K562 (cell line): Measurements from ENCODE around the gene FRMD1. TPM values are rescaled to one million over a fixed set of nuclear protein-coding genes. Genes with fewer than 3 reads are reported as not detected.
A peak's percentile ranks its signal among the peaks of the same experiment; 100 is the strongest.

Experiments used
- ATAC-seq: fragments of 200-7000 bp; cut with Tn5 transposase; 3 replicates; pipeline ENCODE4 v1.9.1; 2020; ENCODE audit warnings: moderate library complexity
- BruUV-seq: library from RNA; stranded (reverse); fragments of 400-500 nt; replicated peaks from 2 replicates; lab custom pipeline; 2021; lab: Mats Ljungman, UMichigan
- CTCF ChIA-PET: fragments of 300-600 bp; formaldehyde crosslinking; extraction: SDS; loops from one replicate; lab custom pipeline; 2021; ENCODE audit warnings: low intra/inter-chr PET ratio; lab: Yijun Ruan, JAX
- POLR2A ChIA-PET: fragments of 300-600, 350-650 bp; sonication (Branson Sonifier 250); formaldehyde crosslinking; extraction: SDS; loops from one replicate; lab custom pipeline; 2021; ENCODE audit warnings: antibody characterized with exemption, inconsistent platforms; lab: Yijun Ruan, JAX
- DNase-seq, 4 experiments: peaks; one replicate each; pipeline versions ENCODE4 v3.0.0 to v3.0.0-alpha.2; 2011 to 2018; ENCODE audit warnings: low spot score in 3 of 4, mixed read lengths in 3 of 4; ENCODE audit errors: extremely low read depth in 1 of 4
- FAIRE-seq: peaks from 2 replicates; lab custom pipeline; 2011; peaks lifted over from hg19 to GRCh38; lab: Jason Lieb, UNC
- H2AFZ ChIP-seq: 2 replicates; pipeline ENCODE4 v1.6.0; 2011; ENCODE audit warnings: low read depth, low read length, control low read depth, inconsistent platforms
- H3K27ac ChIP-seq: fragments of 200-600 bp; 3 replicates; pipeline ENCODE4 v1.8.0; 2011; ENCODE audit warnings: low read depth, mild to moderate bottlenecking, control low read depth, inconsistent platforms, low read length, moderate library complexity, mixed read lengths; ENCODE audit errors: extremely low read depth
- H3K27me3 ChIP-seq, 2 experiments: fragments of 300-600 bp in 1 of 2; 2 replicates in 1 of 2; 3 replicates in 1 of 2; pipeline versions ENCODE4 v1.6.0 to v1.8.0; 2011; ENCODE audit warnings: inconsistent platforms in 2 of 2, low read length in 2 of 2, mild to moderate bottlenecking in 1 of 2, mixed read lengths in 1 of 2, moderate library complexity in 1 of 2; ENCODE audit not compliant: control insufficient read depth in 2 of 2, insufficient read depth in 2 of 2
- H3K36me3 ChIP-seq: fragments of 300-600 bp; 3 replicates; pipeline ENCODE4 v1.8.0; 2011; ENCODE audit warnings: mild to moderate bottlenecking, low read length, inconsistent platforms; ENCODE audit not compliant: control insufficient read depth, insufficient read depth
- H3K4me1 ChIP-seq, 2 experiments: fragments of 200-600 bp in 1 of 2; replicated peaks in 1 of 2; 2 replicates in 1 of 2; 3 replicates in 1 of 2; pipeline versions ENCODE4 v1.5.1 to v1.8.0; 2011; ENCODE audit warnings: inconsistent platforms in 2 of 2, low read length in 2 of 2, mild to moderate bottlenecking in 1 of 2, mixed read lengths in 1 of 2, moderate library complexity in 1 of 2; ENCODE audit not compliant: control insufficient read depth in 2 of 2, insufficient read depth in 2 of 2
- H3K4me2 ChIP-seq: 2 replicates; pipeline ENCODE4 v1.6.1; 2011; ENCODE audit warnings: low read length, control low read depth, inconsistent platforms, mixed read lengths; ENCODE audit not compliant: insufficient read depth
- H3K4me3 ChIP-seq: fragments of 200-600 bp; sonication (generic), shearing (Covaris generic); 2 replicates; pipeline ENCODE4 v1.5.1; 2016; ENCODE audit warnings: control low read depth, inconsistent platforms
- H3K79me2 ChIP-seq: fragments of 200-600 bp; 3 replicates; pipeline ENCODE4 v1.8.0; 2011; ENCODE audit warnings: low read length, inconsistent platforms; ENCODE audit not compliant: control insufficient read depth, insufficient read depth
- H3K9ac ChIP-seq, 2 experiments: 2 replicates each; pipeline versions ENCODE4 v1.6.0 to v1.6.1; 2011; ENCODE audit warnings: low read depth in 2 of 2, low read length in 2 of 2, control low read depth in 1 of 2, inconsistent platforms in 1 of 2, mild to moderate bottlenecking in 1 of 2, mixed read lengths in 1 of 2; ENCODE audit not compliant: insufficient read depth in 1 of 2
- H3K9me1 ChIP-seq: one replicate; pipeline ENCODE4 v1.6.0; 2011; ENCODE audit warnings: inconsistent platforms, mild to moderate bottlenecking, low read length, moderate library complexity; ENCODE audit not compliant: control insufficient read depth, insufficient read depth
- H3K9me3 ChIP-seq: replicated peaks from 2 replicates; pipeline ENCODE4 v1.5.1; 2011; ENCODE audit warnings: low read depth, low read length, inconsistent platforms; ENCODE audit not compliant: control insufficient read depth, insufficient read depth
- H4K20me1 ChIP-seq: replicated peaks from 2 replicates; pipeline ENCODE4 v1.6.1; 2011; ENCODE audit warnings: low read length, inconsistent platforms, mixed read lengths; ENCODE audit not compliant: control insufficient read depth, insufficient read depth
- RAD21 ChIP-seq, 2 experiments: fragments of 250-450 bp in 1 of 2; fragments of 450-650 bp in 1 of 2; sonication (Bioruptor Pico) in 1 of 2; formaldehyde crosslinking in 1 of 2; IDR thresholded peaks in 1 of 2; conservative IDR thresholded peaks in 1 of 2; 2 replicates each; pipeline versions ENCODE4 v1.4.0 to v1.8.0; 2020 to 2022; ENCODE audit warnings: mild to moderate bottlenecking in 2 of 2, moderate library complexity in 1 of 2
- WGBS: fragments of 100-300 bp; shearing (Covaris generic); methylation state at CpG from one replicate; pipeline ENCODE4 v1.1.6; 2016; ENCODE audit warnings: low coverage, mixed read lengths; ENCODE audit not compliant: insufficient coverage; ENCODE audit errors: missing lambda C conversion rate; 5-methylcytosine and 5-hydroxymethylcytosine counted together
- in situ Hi-C: fragments of 300-500 bp; cut with MboI; formaldehyde crosslinking; loops from 4 replicates; pipeline ENCODE4 v1.15.0; 2018; ENCODE audit warnings: inconsistent platforms, mixed read lengths
- intact Hi-C: fragments of 100-400 bp; cut with micrococcal nuclease; formaldehyde crosslinking; loops from 2 replicates; pipeline ENCODE4 v1.14.2; 2022
- polyA plus RNA-seq, 8 experiments: library from polyadenylated mRNA; depleted of rRNA in 4 of 8; stranded (reverse) in 5 of 8; unstranded in 3 of 8; fragments of >200 nt; fragmentation: Nextera tagmentation in 2 of 8; fragmentation: Illumina TruSeq in 1 of 8; extraction: Ambion mirVana in 2 of 8; extraction: Trizol in 1 of 8; gene quantifications; 2 replicates each; pipeline versions ENCODE4 v1.2.1 to v1.2.3, GENCODE V29; 2011 to 2014; ENCODE audit warnings: inconsistent platforms in 1 of 8, missing spikeins in 1 of 8
- total RNA-seq, 7 experiments: library from RNA; depleted of rRNA in 6 of 7; stranded (reverse); fragments of >200 nt in 6 of 7; fragmentation: Illumina TruSeq in 2 of 7; extraction: Trizol in 2 of 7; gene quantifications; 2 replicates each; pipeline versions ENCODE4 v1.2.1 to v1.2.3, GENCODE V29; 2011 to 2021; ENCODE audit warnings: low replicate concordance in 1 of 7
- TF ChIP-seq, protein P1 (sequence below), 2 experiments: fragments of 450-650 bp; formaldehyde crosslinking in 1 of 2; IDR thresholded peaks; 2 replicates each; pipeline versions ENCODE4 v1.4.0 to v1.6.1; 2014 to 2020; ENCODE audit warnings: mild to moderate bottlenecking in 2 of 2, borderline replicate concordance in 1 of 2, low read depth in 1 of 2
- TF ChIP-seq, protein P2 (sequence below), 3 experiments: IDR thresholded peaks in 2 of 3; conservative IDR thresholded peaks in 1 of 3; 2 replicates each; pipeline ENCODE4 v1.5.1; 2011 to 2012; ENCODE audit warnings: low read length in 3 of 3, mild to moderate bottlenecking in 3 of 3, control low read depth in 2 of 3, improper control_type of control experiment in 1 of 3, inconsistent platforms in 1 of 3, low read depth in 1 of 3, mixed read lengths in 1 of 3, moderate library complexity in 1 of 3; ENCODE audit not compliant: insufficient read depth in 2 of 3

FRMD1 gene
- total and polyA plus RNA-seq, 9 of the 15 experiments (the other 6 are each of a cell fraction or from before 2014, with no cell fraction given): 0.01 to 0.04 (median 0.01) TPM; not detected in 6

DNA sequence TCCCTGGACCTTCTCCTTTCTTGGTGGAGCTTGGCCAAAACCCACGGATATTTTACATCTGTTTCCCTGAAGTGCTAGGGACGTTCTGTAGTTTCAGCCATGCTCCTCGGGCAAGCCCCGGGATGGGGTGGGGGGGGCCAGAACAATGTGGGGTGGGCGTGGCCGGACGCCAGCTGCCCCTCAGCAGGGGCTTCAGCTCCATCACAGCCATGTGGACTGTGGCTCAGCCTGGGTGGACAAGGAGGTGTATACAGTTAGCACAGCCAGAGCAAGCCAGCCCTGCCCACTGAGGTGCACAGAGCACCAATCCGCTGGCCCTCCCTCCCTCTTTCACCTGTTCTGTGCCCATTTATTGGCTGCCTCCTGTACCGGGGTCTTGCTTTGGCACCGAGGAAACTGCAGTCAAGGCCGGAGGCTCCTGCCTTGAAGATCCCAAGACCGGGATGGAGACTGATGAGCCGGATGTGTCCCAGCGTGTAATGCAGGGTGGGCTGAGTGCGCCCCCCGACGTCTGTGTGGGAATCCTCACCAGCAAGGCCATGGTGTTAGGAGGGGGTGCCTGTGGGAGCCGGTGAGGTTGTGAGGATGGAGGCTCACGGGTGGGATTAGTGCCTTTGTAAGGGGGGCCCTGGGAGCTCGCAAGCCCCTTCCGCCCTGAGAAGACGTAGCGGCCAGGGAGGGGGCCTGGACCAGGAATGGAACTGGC lies 28.0 kb downstream of the FRMD1 start:
- no peaks in the 10 kb centered on the region for H3K9me3 ChIP-seq
- WGBS: 3% methylated on average over 17 of the region's 23 CpGs
- no peaks in the 10 kb centered on the region for H3K79me2 ChIP-seq
- H2AFZ ChIP-seq: no peak overlapping the region
- no peak overlapping the region for H3K4me2 ChIP-seq
- H3K27me3 ChIP-seq: peaks cover 48 to 93% of the 10 kb centered on the region in 2 experiments; a peak in 4 of 5 replicates
- H4K20me1 ChIP-seq: peaks cover 37% of the 10 kb centered on the region
- ChIA-PET CTCF (no interaction called here), POLR2A (interaction anchor here (0.6 kb wide), 1 partner anchor 38 kb away, joined by 3 read pairs; no protein-coding TSS in a partner anchor)
- ATAC-seq (peak; percentile 57), DNase-seq (peak in 1 of 4 experiments; percentile 20), FAIRE-seq (peak; percentile 15)
- no peak overlapping the region for H3K27ac ChIP-seq
- no TSS peak for BruUV-seq
- H3K9ac ChIP-seq: no peak overlapping the region
- H3K9me1 ChIP-seq: no peaks in the 10 kb centered on the region
- no peak overlapping the region for H3K4me3 ChIP-seq
- intact Hi-C loops: no loop called here
- in situ Hi-C loops: no loop called here
- peaks cover 0 to 24% of the 10 kb centered on the region in 2 experiments; a peak in 1 of 5 replicates for H3K4me1 ChIP-seq
- no peaks in the 10 kb centered on the region for H3K36me3 ChIP-seq
- TF ChIP-seq RAD21 (CRISPR knock-in tag; conservative IDR thresholded peaks at IDR 0.05 in 1 of 2, IDR thresholded peaks at IDR 0.05 in 1 of 2): peak; percentile 23 to 64; a peak in 3 of 4 replicates
- TF ChIP-seq, protein P1, sequence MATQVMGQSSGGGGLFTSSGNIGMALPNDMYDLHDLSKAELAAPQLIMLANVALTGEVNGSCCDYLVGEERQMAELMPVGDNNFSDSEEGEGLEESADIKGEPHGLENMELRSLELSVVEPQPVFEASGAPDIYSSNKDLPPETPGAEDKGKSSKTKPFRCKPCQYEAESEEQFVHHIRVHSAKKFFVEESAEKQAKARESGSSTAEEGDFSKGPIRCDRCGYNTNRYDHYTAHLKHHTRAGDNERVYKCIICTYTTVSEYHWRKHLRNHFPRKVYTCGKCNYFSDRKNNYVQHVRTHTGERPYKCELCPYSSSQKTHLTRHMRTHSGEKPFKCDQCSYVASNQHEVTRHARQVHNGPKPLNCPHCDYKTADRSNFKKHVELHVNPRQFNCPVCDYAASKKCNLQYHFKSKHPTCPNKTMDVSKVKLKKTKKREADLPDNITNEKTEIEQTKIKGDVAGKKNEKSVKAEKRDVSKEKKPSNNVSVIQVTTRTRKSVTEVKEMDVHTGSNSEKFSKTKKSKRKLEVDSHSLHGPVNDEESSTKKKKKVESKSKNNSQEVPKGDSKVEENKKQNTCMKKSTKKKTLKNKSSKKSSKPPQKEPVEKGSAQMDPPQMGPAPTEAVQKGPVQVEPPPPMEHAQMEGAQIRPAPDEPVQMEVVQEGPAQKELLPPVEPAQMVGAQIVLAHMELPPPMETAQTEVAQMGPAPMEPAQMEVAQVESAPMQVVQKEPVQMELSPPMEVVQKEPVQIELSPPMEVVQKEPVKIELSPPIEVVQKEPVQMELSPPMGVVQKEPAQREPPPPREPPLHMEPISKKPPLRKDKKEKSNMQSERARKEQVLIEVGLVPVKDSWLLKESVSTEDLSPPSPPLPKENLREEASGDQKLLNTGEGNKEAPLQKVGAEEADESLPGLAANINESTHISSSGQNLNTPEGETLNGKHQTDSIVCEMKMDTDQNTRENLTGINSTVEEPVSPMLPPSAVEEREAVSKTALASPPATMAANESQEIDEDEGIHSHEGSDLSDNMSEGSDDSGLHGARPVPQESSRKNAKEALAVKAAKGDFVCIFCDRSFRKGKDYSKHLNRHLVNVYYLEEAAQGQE (IDR thresholded peaks at IDR 0.05; ENCODE audit: borderline replicate concordance): peak; percentile 42; the same call in 1 of the 2 replicates
- TF ChIP-seq, protein P1 (CRISPR knock-in tag; IDR thresholded peaks at IDR 0.05; ENCODE audit: low read depth): no peak
- TF ChIP-seq, protein P2, sequence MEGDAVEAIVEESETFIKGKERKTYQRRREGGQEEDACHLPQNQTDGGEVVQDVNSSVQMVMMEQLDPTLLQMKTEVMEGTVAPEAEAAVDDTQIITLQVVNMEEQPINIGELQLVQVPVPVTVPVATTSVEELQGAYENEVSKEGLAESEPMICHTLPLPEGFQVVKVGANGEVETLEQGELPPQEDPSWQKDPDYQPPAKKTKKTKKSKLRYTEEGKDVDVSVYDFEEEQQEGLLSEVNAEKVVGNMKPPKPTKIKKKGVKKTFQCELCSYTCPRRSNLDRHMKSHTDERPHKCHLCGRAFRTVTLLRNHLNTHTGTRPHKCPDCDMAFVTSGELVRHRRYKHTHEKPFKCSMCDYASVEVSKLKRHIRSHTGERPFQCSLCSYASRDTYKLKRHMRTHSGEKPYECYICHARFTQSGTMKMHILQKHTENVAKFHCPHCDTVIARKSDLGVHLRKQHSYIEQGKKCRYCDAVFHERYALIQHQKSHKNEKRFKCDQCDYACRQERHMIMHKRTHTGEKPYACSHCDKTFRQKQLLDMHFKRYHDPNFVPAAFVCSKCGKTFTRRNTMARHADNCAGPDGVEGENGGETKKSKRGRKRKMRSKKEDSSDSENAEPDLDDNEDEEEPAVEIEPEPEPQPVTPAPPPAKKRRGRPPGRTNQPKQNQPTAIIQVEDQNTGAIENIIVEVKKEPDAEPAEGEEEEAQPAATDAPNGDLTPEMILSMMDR (IDR thresholded peaks at IDR 0.05 in 2 of 3, conservative IDR thresholded peaks at IDR 0.05 in 1 of 3; ENCODE audit: insufficient read depth in 2 of 3, low read depth in 1 of 3, low read length in 3 of 3): peak; percentile 32 to 39 (median 35); a peak in 5 of 6 replicates
